VCaP (cell line): ENCODE measurements around the gene CCDC148.

Experiments used
- H3K27ac ChIP-seq: fragments of 450-650 bp; 2 replicates; pipeline ENCODE4 v1.5.1; 2017
- CTCF ChIP-seq: fragments of 450-650 bp; conservative IDR thresholded peaks from 2 replicates; pipeline ENCODE4 v1.5.1; 2017; ENCODE audit warnings: mild to moderate bottlenecking, moderate library complexity

CCDC148 gene

GRCh38 chr2:158394453-158394852 is 62.1 kb downstream of the CCDC148 start:
- H3K27ac ChIP-seq = no peak overlapping the region

GRCh38 chr2:158393886-158394285 is 62.7 kb downstream of the CCDC148 start:
- no peak for TF ChIP-seq CTCF
- no peak overlapping the region for H3K27ac ChIP-seq

More at GRCh38 chr2:158394453-158394852, 62.1 kb downstream of the CCDC148 start:
- no peak for TF ChIP-seq CTCF

GRCh38 chr2:158392687-158393086 is 63.9 kb downstream of the CCDC148 start:
- no peak overlapping the region for H3K27ac ChIP-seq
- TF ChIP-seq CTCF = no peak

- no peak overlapping the region for H3K27ac ChIP-seq
- TF ChIP-seq CTCF = no peak
These were observed 64.7 kb downstream of the CCDC148 start for GRCh38 chr2:158391876-158392275.

- no peak for TF ChIP-seq CTCF
- H3K27ac ChIP-seq = no peak overlapping the region
These were observed 65.2 kb downstream of the CCDC148 start for GRCh38 chr2:158391361-158391760.

DNA sequence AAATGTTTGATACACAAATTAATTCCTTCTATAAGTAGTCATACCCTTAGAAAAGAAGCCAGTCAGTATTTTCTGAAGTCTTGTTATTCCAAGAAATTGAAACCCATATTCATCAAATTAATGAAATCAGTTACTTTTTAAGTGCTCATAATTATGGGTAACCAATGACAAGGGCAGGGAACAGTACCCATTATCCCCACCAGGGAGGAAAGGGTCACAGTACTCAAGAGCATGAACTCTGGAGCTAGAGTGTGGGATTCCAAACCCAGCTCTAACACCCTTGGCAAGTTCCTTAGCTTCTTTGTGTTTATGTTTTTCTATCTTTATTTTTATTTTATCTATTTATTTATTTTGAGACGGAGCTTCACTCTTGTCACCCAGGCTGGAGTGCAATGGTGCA is 68.4 kb downstream of the CCDC148 start:
- H3K27ac ChIP-seq = no peak overlapping the region
- no peak for TF ChIP-seq CTCF

- no peak overlapping the region for H3K27ac ChIP-seq
- no peak for TF ChIP-seq CTCF
These were observed 70.9 kb downstream of the CCDC148 start for GRCh38 chr2:158385646-158386045.

- no peak overlapping the region for H3K27ac ChIP-seq
These were observed 74.6 kb downstream of the CCDC148 start for GRCh38 chr2:158381978-158382377.

More at GRCh38 chr2:158381978-158382377, 74.6 kb downstream of the CCDC148 start:
- no peak for TF ChIP-seq CTCF
